Epithelial cell of prostate (primary cell): ENCODE measurements around the gene ENC1.

Experiments
- DNase-seq: peaks from one replicate; pipeline ENCODE4 v3.0.0-alpha.2; 2011; ENCODE audit warnings: low read depth, low spot score
- H3K27ac ChIP-seq: fragments of 450-650 bp; 2 replicates; pipeline ENCODE4 v1.5.1; 2017; ENCODE audit warnings: mild to moderate bottlenecking

ENC1 gene

DNA sequence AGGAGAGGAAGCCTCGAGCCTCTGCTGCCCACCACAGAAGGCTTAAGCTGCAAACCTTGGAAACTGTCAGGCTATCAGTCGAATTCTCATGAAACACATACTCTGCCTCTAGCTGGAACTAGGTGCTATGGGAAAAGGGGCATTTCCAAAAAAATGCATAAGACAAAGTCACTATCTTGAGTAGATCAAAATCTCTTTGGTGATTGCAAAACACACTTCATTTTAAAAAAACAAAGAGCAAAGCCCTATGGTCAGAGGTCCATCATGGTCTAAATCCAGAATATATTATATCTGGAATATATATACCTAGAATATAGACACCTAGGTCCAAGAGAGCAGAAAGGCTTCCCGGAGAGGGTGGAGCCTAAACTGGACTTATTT is 59.8 kb downstream of the ENC1 start:
- no peak overlapping the region for H3K27ac ChIP-seq

DNA sequence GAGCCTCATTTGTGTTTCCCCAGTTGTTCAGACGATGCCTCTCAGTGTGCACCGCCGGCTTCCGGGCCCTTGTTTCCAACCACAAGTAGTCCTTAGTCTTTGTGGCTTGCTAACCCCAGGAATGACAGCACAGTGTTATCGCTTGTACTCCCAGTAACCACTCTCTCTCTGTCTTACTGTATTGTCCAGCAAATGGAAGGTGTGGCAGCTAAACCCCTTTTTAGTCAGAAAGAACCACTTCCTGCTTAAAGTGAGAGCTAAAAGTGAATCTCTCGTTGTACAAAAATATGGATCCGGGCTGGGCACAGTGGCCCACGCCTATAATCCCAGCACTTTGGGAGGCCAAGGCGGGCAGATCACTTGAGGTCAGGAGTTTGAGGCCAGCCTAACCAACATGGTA is 61.3 kb downstream of the ENC1 start:
- no peak for DNase-seq
- no peak overlapping the region for H3K27ac ChIP-seq

More for the DNA sequence above, 59.8 kb downstream of the ENC1 start:
- DNase-seq = no peak

DNA sequence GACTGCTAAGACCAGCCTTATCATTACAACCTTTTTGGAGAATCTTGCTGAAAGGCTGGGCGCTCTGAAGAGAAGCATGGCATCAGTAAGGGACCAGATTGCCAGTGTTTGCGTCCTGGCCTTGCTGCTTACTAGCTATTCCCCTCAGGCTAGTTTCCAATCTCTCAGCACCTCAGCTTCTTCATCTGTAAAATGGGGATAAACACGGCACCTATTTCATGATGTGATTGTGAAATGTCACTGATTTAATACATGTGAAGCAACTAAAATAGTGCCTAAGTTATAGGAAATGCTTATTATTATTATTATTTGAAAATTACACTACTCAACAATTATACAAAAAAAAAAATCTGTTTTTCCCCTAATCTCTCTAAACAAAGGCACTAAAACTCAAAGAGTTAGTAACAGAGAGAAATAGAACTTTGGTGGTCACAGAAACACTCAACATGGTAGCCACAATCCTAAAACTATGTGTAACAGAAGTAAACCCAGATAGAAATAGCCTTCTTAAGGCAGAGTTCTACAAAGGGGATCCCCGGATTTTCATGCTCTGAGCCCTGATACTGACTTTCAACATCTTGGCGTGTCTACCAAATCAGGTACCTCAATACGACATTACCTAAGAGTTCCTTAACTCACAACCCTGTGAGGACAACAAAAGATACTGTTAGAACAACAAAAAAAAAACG is 62.0 kb downstream of the ENC1 start:
- no peak for DNase-seq
- no peak overlapping the region for H3K27ac ChIP-seq
